ENCODE results near the gene LRP4. TPM values are rescaled to one million over a fixed set of nuclear protein-coding genes. Genes with fewer than 3 reads are reported as not detected.
A peak's percentile ranks its signal among the peaks of the same experiment; 100 is the strongest.

LRP4 gene
- total and polyA plus RNA-seq, 2 of the 4 experiments (the other 2 are of a cell fraction), result 4.1 to 5.8 TPM

GRCh38 chr11:46947399-46948077 lies 29.2 kb upstream of the LRP4 start:
- no peak overlapping the region for H3K4me3 ChIP-seq (ENCODE audit: insufficient read depth, low read depth, low read length)
- WGBS, 2 experiments (ENCODE audit: extremely low coverage in 2 of 2, insufficient read length in 1 of 2), result 94% methylated on average over 2 of the region's 3 CpGs; no CpG with 5 or more reads in 1 of the 2 experiments
- H4K8ac ChIP-seq (ENCODE audit: low read depth in 2 of 2, low read length in 2 of 2), result peak overlapping the region in 1 of 2 experiments; percentile 10; a peak in 1 of 4 replicates
- ChIA-PET CTCF (interaction anchor here (0.7 to 2.1 kb wide), 2 partner anchors 72 to 206 kb away, joined by 3 to 6 read pairs; no protein-coding TSS in a partner anchor), POLR2A (ENCODE audit: unreplicated experiment) (interaction anchor here (0.6 kb wide), 1 partner anchor 10 kb away, joined by 3 read pairs; no protein-coding TSS in a partner anchor)
- H3K27ac ChIP-seq (ENCODE audit: insufficient read depth, low read length), result peak overlapping the region; percentile 32
- H3K9me3 ChIP-seq (ENCODE audit: control insufficient read depth, insufficient read depth, low read length), result no peaks in the 10 kb centered on the region
- no peak overlapping the region for H2AK9ac ChIP-seq (replicated peaks; ENCODE audit: low read depth, low read length, poor library complexity)
- no peak overlapping the region for H3K23ac ChIP-seq (ENCODE audit: low read depth, low read length)
- peak overlapping the region; percentile 43; the same call in 1 of the 2 replicates for H2BK120ac ChIP-seq (ENCODE audit: low read depth, low read length)
- peak overlapping the region; percentile 25; the same call in 1 of the 2 replicates for H2AK5ac ChIP-seq (ENCODE audit: low read depth, low read length)
- H3K9me1 ChIP-seq (ENCODE audit: insufficient read depth, low read length), result peaks cover 16% of the 10 kb centered on the region
- H4K20me1 ChIP-seq (ENCODE audit: insufficient read depth, low read length), result 0 out of 2 replicates have a peak, but pooled peaks cover 4% of the 10 kb centered on the region
- BruUV-seq (replicated peaks), result no TSS peak
- no peaks in the 10 kb centered on the region for H3K27me3 ChIP-seq (ENCODE audit: control insufficient read depth, insufficient read depth, low read length)
- no peak overlapping the region for H2BK20ac ChIP-seq (ENCODE audit: low read depth, low read length)
- peak overlapping the region; percentile 68 for H3K4ac ChIP-seq (ENCODE audit: low read depth, low read length)
- no peak overlapping the region for H3K14ac ChIP-seq (replicated peaks; ENCODE audit: low read depth, low read length)
- ATAC-seq (ENCODE audit: low read depth) (no peak), DNase-seq (no peak)
- H2AFZ ChIP-seq (replicated peaks; ENCODE audit: low read length, poor library complexity), result no peak overlapping the region
- TF ChIP-seq BHLHE40 (IDR thresholded peaks at IDR 0.05; ENCODE audit: low read depth, low read length), result no peak
- TF ChIP-seq CEBPB (IDR thresholded peaks at IDR 0.05; ENCODE audit: low read depth, low read length), result 0 out of 2 replicates have a peak, but pooled peaks have one; percentile 7
- H3K4me2 ChIP-seq (ENCODE audit: low read depth, low read length), result no peak overlapping the region
- in situ Hi-C loops (cut with MboI; ENCODE audit: low sequenced_read_pairs), result no loop called here
- H4K5ac ChIP-seq (ENCODE audit: low read depth, low read length), result no peak overlapping the region
- intact Hi-C loops (cut with micrococcal nuclease), result no loop called here
- no peak overlapping the region for H3K9ac ChIP-seq (ENCODE audit: low read depth, low read length)
- peaks cover 12% of the 10 kb centered on the region for H3K4me1 ChIP-seq (ENCODE audit: control insufficient read depth, insufficient read depth, low read length)
- no peak overlapping the region for H3K56ac ChIP-seq (ENCODE audit: extremely low read depth, insufficient read depth, low read length)
- dilution Hi-C loops (cut with HindIII; ENCODE audit: low sequenced_read_pairs, unreplicated experiment), result no loop called here
- 0 out of 2 replicates have a peak overlapping the region, but pooled peaks have one; percentile 6 for H4K91ac ChIP-seq (ENCODE audit: insufficient read depth, low read depth, low read length)
- peaks cover 5 to 20% of the 10 kb centered on the region in 2 experiments; a peak in 2 of 4 replicates for H3K79me1 ChIP-seq (ENCODE audit: low read depth in 1 of 2, low read length in 2 of 2)
- 0 out of 3 replicates have a peak overlapping the region, but pooled peaks have one; percentile 31 for H2BK15ac ChIP-seq (ENCODE audit: low read depth, low read length)
- no peak overlapping the region for H2BK5ac ChIP-seq (ENCODE audit: low read depth, low read length, poor library complexity, severe bottlenecking)
- no peaks in the 10 kb centered on the region for H3K36me3 ChIP-seq (ENCODE audit: control insufficient read depth, insufficient read depth, low read length)
- H3K18ac ChIP-seq (ENCODE audit: low read depth, low read length), result no peak overlapping the region
